HG02642 (cell line): Measurements from ENCODE around the gene ARPC1A.
"Not testable (repeated sequence)": the region's sequence is repeated elsewhere in the genome, so short reads cannot be mapped to it uniquely, and the experiment has no call there.

Experiments used
- ATAC-seq: cut with Tn5 transposase; IDR thresholded peaks from one replicate; pipeline ENCODE4 v1.9.1; 2021; ENCODE audit warnings: mild to moderate bottlenecking; ENCODE audit not compliant: unreplicated experiment, poor library complexity

ARPC1A gene

GRCh38 chr7:99385564-99385963, 59.9 kb downstream of the ARPC1A start:
- no peak for ATAC-seq

GRCh38 chr7:99386584-99387238, 61.0 kb downstream of the ARPC1A start:
- ATAC-seq: no peak

- not testable (repeated sequence) for ATAC-seq
Observed at GRCh38 chr7:99387239-99387635, 61.5 kb downstream of the ARPC1A start.

DNA sequence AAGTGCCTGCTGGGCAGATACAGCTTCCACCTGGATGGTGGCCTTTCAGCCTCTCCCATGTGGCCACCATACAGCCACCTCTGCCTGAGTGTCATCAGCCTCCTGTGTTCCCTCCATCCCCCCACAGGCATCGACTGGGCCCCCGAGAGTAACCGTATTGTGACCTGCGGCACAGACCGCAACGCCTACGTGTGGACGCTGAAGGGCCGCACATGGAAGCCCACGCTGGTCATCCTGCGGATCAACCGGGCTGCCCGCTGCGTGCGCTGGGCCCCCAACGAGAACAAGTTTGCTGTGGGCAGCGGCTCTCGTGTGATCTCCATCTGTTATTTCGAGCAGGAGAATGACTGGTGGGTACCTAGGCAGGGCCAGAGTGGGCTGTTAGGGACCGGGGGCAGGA, 62.2 kb downstream of the ARPC1A start:
- no peak for ATAC-seq

DNA sequence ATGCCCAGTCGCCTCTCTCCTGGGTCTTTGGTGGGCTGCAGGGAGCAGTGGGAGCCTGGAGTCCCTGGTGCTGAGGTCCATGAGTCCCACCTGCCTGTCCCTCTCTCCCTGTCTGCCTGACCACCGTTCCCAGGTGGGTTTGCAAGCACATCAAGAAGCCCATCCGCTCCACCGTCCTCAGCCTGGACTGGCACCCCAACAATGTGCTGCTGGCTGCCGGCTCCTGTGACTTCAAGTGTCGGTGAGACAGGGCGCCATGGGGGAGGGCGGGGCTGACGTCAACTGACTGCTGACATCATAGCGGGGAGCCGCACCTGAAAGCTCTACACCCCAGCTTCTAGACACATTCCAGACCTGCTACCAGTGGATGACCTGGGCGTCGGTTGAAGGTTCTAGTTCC, 64.1 kb downstream of the ARPC1A start:
- no peak for ATAC-seq

- ATAC-seq: no peak
Observed at GRCh38 chr7:99390941-99391602, 65.4 kb downstream of the ARPC1A start.

DNA sequence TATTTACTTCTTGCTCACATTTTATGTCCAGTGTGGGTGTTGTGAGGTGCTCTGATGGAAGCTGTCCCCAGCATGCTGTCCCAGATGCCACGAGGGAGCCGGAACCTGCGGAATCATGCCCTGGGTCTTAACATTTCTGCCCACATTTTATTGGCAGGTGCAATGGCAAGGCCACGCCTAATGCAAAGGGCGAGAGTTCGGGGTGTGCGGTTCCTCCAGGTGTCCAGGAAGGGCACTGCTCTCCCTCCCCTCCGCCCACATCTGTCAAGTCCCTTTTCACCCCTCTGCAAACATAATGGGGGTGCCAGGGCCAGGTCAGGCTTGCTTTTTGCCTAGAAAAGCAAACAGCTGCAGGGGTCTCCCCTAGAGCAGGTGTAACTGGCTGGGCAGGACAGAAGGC, 66.3 kb downstream of the ARPC1A start:
- no peak for ATAC-seq

DNA sequence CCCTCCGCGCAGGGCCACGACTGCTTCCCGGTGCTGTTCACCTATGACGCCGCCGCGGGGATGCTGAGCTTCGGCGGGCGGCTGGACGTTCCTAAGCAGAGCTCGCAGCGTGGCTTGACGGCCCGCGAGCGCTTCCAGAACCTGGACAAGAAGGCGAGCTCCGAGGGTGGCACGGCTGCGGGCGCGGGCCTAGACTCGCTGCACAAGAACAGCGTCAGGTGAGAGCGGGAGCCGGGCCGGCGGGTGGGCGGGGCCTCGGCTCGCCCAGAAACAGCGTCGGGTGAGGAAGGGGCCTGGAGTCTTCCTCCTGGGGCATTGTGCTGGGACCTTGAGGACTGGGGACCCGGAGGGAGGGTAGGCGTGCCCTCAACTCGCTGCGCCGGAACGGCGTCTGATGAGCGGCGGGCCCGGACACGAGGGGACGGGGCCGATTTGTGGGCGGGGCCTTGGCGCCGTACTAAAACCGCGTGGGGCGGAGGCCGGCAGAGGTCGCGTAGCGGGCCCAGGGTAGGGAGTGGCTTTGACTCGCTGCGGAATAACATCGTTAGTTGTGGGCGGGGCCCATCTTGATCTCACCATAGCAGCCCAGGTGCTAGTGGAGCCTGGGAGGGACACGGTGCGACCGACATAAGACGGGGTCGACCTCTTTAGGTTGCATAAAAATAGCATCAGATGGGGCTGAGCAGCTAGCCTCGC, 67.1 kb downstream of the ARPC1A start:
- ATAC-seq: peak; percentile 50

DNA sequence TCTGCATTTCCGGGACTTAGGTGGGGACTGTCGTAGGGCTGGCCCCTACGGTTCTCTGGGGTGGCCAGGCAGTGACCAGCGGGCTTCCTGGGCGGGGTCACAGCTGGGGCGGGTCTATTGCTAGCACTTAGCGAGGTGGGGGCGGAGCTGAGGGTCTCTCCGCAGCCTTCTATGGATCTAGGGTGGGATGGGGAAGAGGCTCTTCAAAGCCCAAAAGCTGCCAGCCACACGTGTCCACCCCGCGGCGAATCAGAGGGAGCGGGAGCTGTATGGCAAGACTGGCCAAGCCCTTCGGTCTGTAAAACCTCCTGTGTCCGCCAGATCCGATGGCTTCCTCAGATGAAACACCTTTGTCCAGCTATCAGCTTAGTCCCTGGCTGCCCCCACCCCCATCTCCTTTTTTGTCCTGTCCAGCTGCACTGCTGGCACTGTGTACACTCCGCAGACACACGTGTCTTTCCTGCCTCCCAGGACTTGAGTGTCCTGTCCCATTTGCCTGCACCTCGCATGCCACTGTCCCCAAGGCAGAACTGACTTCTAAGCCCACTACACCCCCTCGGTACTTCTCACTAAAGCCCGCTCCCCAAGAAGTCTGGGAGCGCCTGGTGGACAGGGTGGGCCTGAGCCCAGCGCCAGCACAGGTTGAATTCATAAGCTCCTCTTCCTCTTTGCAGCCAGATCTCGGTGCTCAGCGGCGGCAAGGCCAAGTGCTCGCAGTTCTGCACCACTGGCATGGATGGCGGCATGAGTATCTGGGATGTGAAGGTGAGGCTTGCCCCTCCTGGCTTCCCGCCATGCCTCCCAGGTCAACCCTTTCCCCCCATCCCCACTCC, 67.9 kb downstream of the ARPC1A start:
- ATAC-seq: peak; percentile 4

GRCh38 chr7:99394188-99394502, 68.4 kb downstream of the ARPC1A start:
- ATAC-seq: no peak

- no peak for ATAC-seq
Observed at GRCh38 chr7:99395616-99396327, 70.1 kb downstream of the ARPC1A start.

DNA sequence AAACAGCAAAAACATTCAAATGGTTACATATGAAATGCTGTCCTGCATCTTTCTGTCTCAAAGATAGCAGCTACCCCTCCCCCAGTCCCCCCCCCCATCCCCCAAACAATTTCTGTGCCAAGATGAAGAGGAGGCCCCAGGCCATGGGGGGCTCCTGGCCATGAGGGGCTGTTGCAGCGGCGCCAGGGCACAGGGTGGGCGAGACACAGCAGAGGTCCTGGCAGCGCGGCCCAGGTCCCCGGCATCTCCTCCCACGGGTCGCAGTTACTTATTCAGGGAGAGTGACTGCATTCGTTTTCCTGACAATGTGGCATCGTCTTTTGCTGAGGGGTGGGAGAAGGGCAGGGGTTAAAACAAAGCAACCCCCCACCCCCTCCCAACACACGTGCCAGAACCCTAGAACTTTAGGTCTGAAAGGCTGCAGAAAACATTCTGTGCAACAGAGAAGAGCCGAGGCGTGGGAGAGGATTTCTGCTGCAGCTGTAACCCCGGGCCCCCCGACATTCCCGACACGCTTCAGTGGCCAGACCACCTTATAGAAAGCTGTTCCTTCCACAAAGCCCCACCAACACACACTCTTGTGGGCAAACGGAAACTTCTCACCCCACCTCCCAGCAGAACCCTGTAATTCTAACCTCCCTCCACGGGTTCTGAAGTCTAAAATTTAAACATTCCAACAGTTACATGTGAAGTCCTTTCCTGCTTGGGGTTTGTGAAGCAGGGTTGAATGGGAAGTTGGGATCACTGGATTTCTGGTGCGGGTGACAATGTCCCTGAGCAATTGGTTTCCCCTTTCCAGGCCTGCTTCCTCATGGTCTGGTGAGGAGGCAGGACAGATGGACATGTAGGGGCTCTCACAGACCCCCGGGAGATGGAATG, 71.0 kb downstream of the ARPC1A start:
- ATAC-seq: no peak

DNA sequence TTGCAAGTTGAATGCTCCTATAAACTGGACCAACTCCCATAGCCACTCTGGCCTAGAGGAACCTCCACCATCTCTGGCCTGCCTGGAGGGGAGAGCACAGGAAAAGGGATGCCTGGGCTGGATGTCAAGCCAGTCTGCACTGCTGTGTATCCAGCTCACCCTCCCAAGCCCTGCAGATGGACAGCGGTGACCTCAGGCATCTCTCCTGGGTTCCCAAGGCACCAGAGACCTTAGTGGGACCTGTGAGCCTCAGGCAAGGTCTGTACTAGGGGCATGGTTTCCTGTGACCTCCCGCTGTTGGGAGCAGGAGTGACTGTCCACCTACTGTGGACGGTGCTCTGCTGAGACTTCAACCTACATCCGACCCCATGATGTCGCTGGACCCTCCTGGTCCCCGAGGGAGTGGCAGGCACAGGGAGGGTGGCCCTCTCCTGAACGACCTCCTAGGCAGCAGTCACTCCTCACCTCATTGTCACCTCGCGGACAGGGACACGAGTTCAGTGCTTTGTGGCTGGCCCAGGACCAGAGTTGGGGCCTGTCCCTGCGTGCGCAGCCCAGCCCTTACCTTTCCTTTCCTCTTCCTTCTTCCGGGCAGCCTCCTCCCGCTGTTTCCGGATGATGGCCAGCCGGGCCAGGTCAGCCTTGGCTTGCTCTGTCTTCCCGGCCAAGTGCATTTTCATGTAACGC, 71.7 kb downstream of the ARPC1A start:
- ATAC-seq: no peak

DNA sequence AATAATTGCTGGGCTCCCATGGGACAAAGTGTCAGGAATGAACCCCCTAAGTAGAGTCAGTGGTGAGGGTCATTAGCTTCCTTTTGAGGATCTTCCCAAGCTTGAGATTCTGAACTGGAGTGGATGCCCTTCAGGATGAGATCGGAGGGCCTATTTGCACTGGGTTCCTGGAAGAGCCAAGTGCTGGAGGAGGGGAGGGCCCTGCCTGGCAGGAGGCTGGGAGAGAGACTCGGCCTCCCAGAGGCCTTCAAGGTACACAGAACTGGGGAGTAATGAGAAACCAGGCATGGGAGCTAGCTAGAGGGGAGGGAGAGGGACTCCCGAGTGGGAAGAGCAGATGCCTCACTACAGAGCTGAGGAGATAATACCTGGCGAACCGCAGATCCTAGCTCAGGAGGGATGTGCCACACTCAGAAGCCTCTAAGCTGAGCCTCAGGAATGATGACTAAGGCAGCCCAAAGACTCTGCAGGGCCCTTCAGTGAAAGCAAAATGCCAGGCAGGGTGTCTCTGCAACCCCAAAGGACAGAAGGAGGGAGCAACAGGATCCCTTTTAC, 73.3 kb downstream of the ARPC1A start:
- no peak for ATAC-seq

GRCh38 chr7:99399597-99399996, 73.9 kb downstream of the ARPC1A start:
- ATAC-seq: no peak

GRCh38 chr7:99402854-99403253, 77.2 kb downstream of the ARPC1A start:
- ATAC-seq: no peak

- ATAC-seq: no peak
Observed at GRCh38 chr7:99403764-99404163, 78.1 kb downstream of the ARPC1A start.

GRCh38 chr7:99404235-99404976, 78.7 kb downstream of the ARPC1A start:
- no peak for ATAC-seq
